Measurements from ENCODE around the gene AFAP1.

AFAP1 gene

GRCh38 chr4:7756561-7757355, 182.9 kb downstream of the AFAP1 start:
- no peak for TF ChIP-seq EGR1 (IDR thresholded peaks at IDR 0.05)
- TF ChIP-seq CREB1 (IDR thresholded peaks at IDR 0.05; ENCODE audit: low read depth) = no peak
- TF ChIP-seq CEBPB (IDR thresholded peaks at IDR 0.05) = no peak
- TF ChIP-seq USF1 (IDR thresholded peaks at IDR 0.05) = no peak
- TF ChIP-seq TAF1 (IDR thresholded peaks at IDR 0.05; ENCODE audit: low read depth) = no peak
- no peak for TF ChIP-seq RAD21 (IDR thresholded peaks at IDR 0.05; ENCODE audit: low read depth)
- TF ChIP-seq FOXM1 (IDR thresholded peaks at IDR 0.05; ENCODE audit: borderline replicate concordance, low read depth) = no peak
- no peak for TF ChIP-seq ZBTB7A (IDR thresholded peaks at IDR 0.05; ENCODE audit: low read depth)
- TF ChIP-seq MAX (IDR thresholded peaks at IDR 0.05) = no peak
- TF ChIP-seq YY1 (IDR thresholded peaks at IDR 0.05; ENCODE audit: low read depth) = no peak
- TF ChIP-seq REST (IDR thresholded peaks at IDR 0.05; ENCODE audit: low read depth) = no peak
- TF ChIP-seq EP300 (IDR thresholded peaks at IDR 0.05; ENCODE audit: borderline replicate concordance) = no peak
- TF ChIP-seq NFIC (IDR thresholded peaks at IDR 0.05) = no peak
- no peak for TF ChIP-seq TCF12 (IDR thresholded peaks at IDR 0.05; ENCODE audit: low read depth)
- TF ChIP-seq TEAD4 (IDR thresholded peaks at IDR 0.05) = no peak

GRCh38 chr4:7756071-7756470, 183.6 kb downstream of the AFAP1 start:
- no peak for TF ChIP-seq CREB1 (IDR thresholded peaks at IDR 0.05; ENCODE audit: low read depth)
- no peak for TF ChIP-seq MAX (IDR thresholded peaks at IDR 0.05)
- TF ChIP-seq ZBTB7A (IDR thresholded peaks at IDR 0.05; ENCODE audit: low read depth) = no peak
- TF ChIP-seq NFIC (IDR thresholded peaks at IDR 0.05) = no peak
- TF ChIP-seq TEAD4 (IDR thresholded peaks at IDR 0.05) = no peak
- no peak for TF ChIP-seq CEBPB (IDR thresholded peaks at IDR 0.05)
- TF ChIP-seq TAF1 (IDR thresholded peaks at IDR 0.05; ENCODE audit: low read depth) = no peak
- no peak for TF ChIP-seq FOXM1 (IDR thresholded peaks at IDR 0.05; ENCODE audit: borderline replicate concordance, low read depth)
- no peak for TF ChIP-seq USF1 (IDR thresholded peaks at IDR 0.05)
- no peak for TF ChIP-seq YY1 (IDR thresholded peaks at IDR 0.05; ENCODE audit: low read depth)
- no peak for TF ChIP-seq REST (IDR thresholded peaks at IDR 0.05; ENCODE audit: low read depth)
- no peak for TF ChIP-seq EGR1 (IDR thresholded peaks at IDR 0.05)
- TF ChIP-seq RAD21 (IDR thresholded peaks at IDR 0.05; ENCODE audit: low read depth) = no peak

- TF ChIP-seq TAF1 (IDR thresholded peaks at IDR 0.05; ENCODE audit: low read depth) (no peak), CEBPB (IDR thresholded peaks at IDR 0.05) (no peak), USF1 (IDR thresholded peaks at IDR 0.05) (no peak), MAX (IDR thresholded peaks at IDR 0.05) (no peak), ZBTB7A (IDR thresholded peaks at IDR 0.05; ENCODE audit: low read depth) (no peak), REST (IDR thresholded peaks at IDR 0.05; ENCODE audit: low read depth) (no peak), CREB1 (IDR thresholded peaks at IDR 0.05; ENCODE audit: low read depth) (no peak), EP300 (IDR thresholded peaks at IDR 0.05; ENCODE audit: borderline replicate concordance) (no peak), FOXM1 (IDR thresholded peaks at IDR 0.05; ENCODE audit: borderline replicate concordance, low read depth) (no peak), RAD21 (IDR thresholded peaks at IDR 0.05; ENCODE audit: low read depth) (no peak), YY1 (IDR thresholded peaks at IDR 0.05; ENCODE audit: low read depth) (no peak), TEAD4 (IDR thresholded peaks at IDR 0.05) (no peak), NFIC (IDR thresholded peaks at IDR 0.05) (no peak), EGR1 (IDR thresholded peaks at IDR 0.05) (no peak), TCF12 (IDR thresholded peaks at IDR 0.05; ENCODE audit: low read depth) (no peak)
These were observed 184.1 kb downstream of the AFAP1 start for GRCh38 chr4:7755561-7755960.
